Ovary (tissue), 3 donors: ENCODE measurements around the gene OOEP.

Experiments
- CTCF ChIP-seq, 3 donors: fragments of 450-650 bp in 2 of 3; fragments of 200-600 bp in 1 of 3; IDR thresholded peaks; one replicate each; pipeline versions ENCODE4 v1.5.1 to v1.8.0; 2016 to 2022; ENCODE audit warnings: antibody characterized with exemption in 3 of 3, mild to moderate bottlenecking in 1 of 3
- EP300 ChIP-seq: sonication (generic); formaldehyde crosslinking; IDR thresholded peaks from one replicate; pipeline ENCODE4 v1.6.1; 2017; ENCODE audit warnings: antibody characterized with exemption
- POLR2A ChIP-seq: fragments of 450-650 bp; IDR thresholded peaks from one replicate; pipeline ENCODE4 v1.6.1; 2017; ENCODE audit warnings: antibody characterized with exemption, mild to moderate bottlenecking, moderate library complexity
- donor health status: DM: no; HTN: no; CAD: no.

GRCh38 chr6:73343164-73343563 lies 26.5 kb downstream of the OOEP start:
- no peak for TF ChIP-seq EP300
- no peak for TF ChIP-seq CTCF (IDR thresholded peaks at IDR 0.05)
- TF ChIP-seq POLR2A = no peak
